PC-3 (cell line): Measurements from ENCODE around the gene MYB.

Experiments used
- CTCF ChIP-seq: fragments of 300-600 bp; sonication (generic); conservative IDR thresholded peaks from 2 replicates; pipeline ENCODE4 v1.5.1; 2017; ENCODE audit warnings: antibody characterized with exemption, low read depth, mild to moderate bottlenecking, low read length
- EZH2phosphoT487 ChIP-seq: fragments of 300-600 bp; sonication (generic); IDR thresholded peaks from 2 replicates; pipeline ENCODE4 v1.6.1; 2018; ENCODE audit warnings: mild to moderate bottlenecking, antibody characterized with exemption, low read length, borderline replicate concordance

- TF ChIP-seq CTCF (no peak), EZH2phosphoT487 (no peak)
Measured at GRCh38 chr6:135250751-135251497, 69.8 kb downstream of the MYB start.
